Measurements from ENCODE around the gene FAM184A. TPM values are rescaled to one million over a fixed set of nuclear protein-coding genes. Genes with fewer than 3 reads are reported as not detected.

FAM184A gene
- total and polyA plus RNA-seq, 2 of the 13 experiments (the other 11 are each of a cell fraction or from before 2014, with no cell fraction given) = 7.0 to 18.0 TPM

- no peak for FAIRE-seq
- H3K4me3 ChIP-seq (replicated peaks in 1 of 3; ENCODE audit: insufficient read depth in 1 of 3, low read depth in 2 of 3, low read length in 3 of 3) = no peak overlapping the region
- H3K4me2 ChIP-seq (ENCODE audit: low read depth, low read length) = no peak overlapping the region
- H3K9ac ChIP-seq (ENCODE audit: insufficient read depth, low read depth, low read length) = no peak overlapping the region
- no peaks in the 10 kb centered on the region for H3K9me3 ChIP-seq (ENCODE audit: low read length)
- DNase-seq (ENCODE audit: low spot score) = no peak
- in situ Hi-C loops (cut with HindIII; ENCODE audit: extremely low pct_ligation_motif_present, low pct_unique_long_range_greater_than_20kb) = no loop called here
- no peak for TF ChIP-seq MTA1 (CRISPR knock-in tag; IDR thresholded peaks at IDR 0.05; ENCODE audit: borderline replicate concordance)
- no peak for TF ChIP-seq ZNF382 (CRISPR knock-in tag; IDR thresholded peaks at IDR 0.05; ENCODE audit: borderline replicate concordance)
- TF ChIP-seq SP4 (CRISPR knock-in tag; IDR thresholded peaks at IDR 0.05) = no peak
- no peak for TF ChIP-seq SPEN (CRISPR knock-in tag; IDR thresholded peaks at IDR 0.05; ENCODE audit: low read depth)
- no peak for TF ChIP-seq ERF (CRISPR knock-in tag; IDR thresholded peaks at IDR 0.05)
- no peaks in the 10 kb centered on the region for H3K36me3 ChIP-seq (replicated peaks in 1 of 2; ENCODE audit: control insufficient read depth in 1 of 2, insufficient read depth in 2 of 2, low read length in 2 of 2)
- no TSS peak for BruUV-seq (replicated peaks)
- no peak for ATAC-seq
- intact Hi-C loops (cut with micrococcal nuclease; ENCODE audit: unreplicated experiment) = no loop called here
- no peaks in the 10 kb centered on the region for H4K20me1 ChIP-seq (ENCODE audit: insufficient read depth, low read length)
- H3K27me3 ChIP-seq (ENCODE audit: control insufficient read depth in 1 of 2, insufficient read depth in 2 of 2, low read length in 2 of 2) = no peaks in the 10 kb centered on the region
- 91% methylated on average over 4 of the region's 4 CpGs for WGBS (ENCODE audit: low lambda C conversion rate)
- CTCF ChIA-PET (ENCODE audit: low intra/inter-chr PET ratio, low total read pairs) = no interaction called here
- H2AFZ ChIP-seq (ENCODE audit: low read length) = no peak overlapping the region
- no peaks in the 10 kb centered on the region for H3K79me2 ChIP-seq (ENCODE audit: insufficient read depth, low read length)
- H3K4me1 ChIP-seq (ENCODE audit: insufficient read depth, low read length) = no peaks in the 10 kb centered on the region
- H3K27ac ChIP-seq (ENCODE audit: extremely low read length, insufficient read depth, low read length) = no peak overlapping the region
- POLR2A ChIA-PET = no interaction called here
Measured at GRCh38 chr6:118959903-118960302, 118.6 kb downstream of the FAM184A start.

- H3K4me3 ChIP-seq (replicated peaks in 1 of 3; ENCODE audit: insufficient read depth in 1 of 3, low read depth in 2 of 3, low read length in 3 of 3) = no peak overlapping the region
- H2AFZ ChIP-seq (ENCODE audit: low read length) = no peak overlapping the region
- DNase-seq (ENCODE audit: low spot score) = no peak
- H3K9me3 ChIP-seq (ENCODE audit: low read length) = no peaks in the 10 kb centered on the region
- BruUV-seq (replicated peaks) = no TSS peak
- CTCF ChIA-PET (ENCODE audit: low intra/inter-chr PET ratio, low total read pairs) = no interaction called here
- no peaks in the 10 kb centered on the region for H4K20me1 ChIP-seq (ENCODE audit: insufficient read depth, low read length)
- H3K27me3 ChIP-seq (ENCODE audit: control insufficient read depth in 1 of 2, insufficient read depth in 2 of 2, low read length in 2 of 2) = no peaks in the 10 kb centered on the region
- H3K4me1 ChIP-seq (ENCODE audit: insufficient read depth, low read length) = no peaks in the 10 kb centered on the region
- no peak overlapping the region for H3K9ac ChIP-seq (ENCODE audit: insufficient read depth, low read depth, low read length)
- no peak for ATAC-seq
- no peak for TF ChIP-seq MTF1 (CRISPR knock-in tag; IDR thresholded peaks at IDR 0.05)
- TF ChIP-seq ZKSCAN5 (CRISPR knock-in tag; IDR thresholded peaks at IDR 0.05) = no peak
- TF ChIP-seq ZNF790 (CRISPR knock-in tag; IDR thresholded peaks at IDR 0.05; ENCODE audit: borderline replicate concordance) = no peak
- no peak for TF ChIP-seq PCBP2 (optimal IDR thresholded peaks at IDR 0.05; ENCODE audit: low read depth, low read length, poor library complexity, severe bottlenecking)
- TF ChIP-seq MAZ (IDR thresholded peaks at IDR 0.05; ENCODE audit: borderline replicate concordance, low read depth, low read length) = no peak
- no peak for TF ChIP-seq MAZ (CRISPR knock-in tag; IDR thresholded peaks at IDR 0.05; ENCODE audit: low read depth)
- TF ChIP-seq ZNF101 (CRISPR knock-in tag; IDR thresholded peaks at IDR 0.05; ENCODE audit: borderline replicate concordance, low read depth) = no peak
- no peak for TF ChIP-seq ZNF780A (CRISPR knock-in tag; IDR thresholded peaks at IDR 0.05)
- TF ChIP-seq MYC (CRISPR knock-in tag; IDR thresholded peaks at IDR 0.05; ENCODE audit: borderline replicate concordance) = no peak
- TF ChIP-seq ARID3A (IDR thresholded peaks at IDR 0.05; ENCODE audit: low read depth, low read length) = no peak
- TF ChIP-seq KMT2A (CRISPR knock-in tag; IDR thresholded peaks at IDR 0.05) = no peak
- in situ Hi-C loops (cut with HindIII; ENCODE audit: extremely low pct_ligation_motif_present, low pct_unique_long_range_greater_than_20kb) = no loop called here
- no peak overlapping the region for H3K4me2 ChIP-seq (ENCODE audit: low read depth, low read length)
- POLR2A ChIA-PET = no interaction called here
- H3K36me3 ChIP-seq (replicated peaks in 1 of 2; ENCODE audit: control insufficient read depth in 1 of 2, insufficient read depth in 2 of 2, low read length in 2 of 2) = no peaks in the 10 kb centered on the region
- no peak overlapping the region for H3K27ac ChIP-seq (ENCODE audit: extremely low read length, insufficient read depth, low read length)
- intact Hi-C loops (cut with micrococcal nuclease; ENCODE audit: unreplicated experiment) = no loop called here
- 89% methylated on average over 2 of the region's 2 CpGs for WGBS (ENCODE audit: low lambda C conversion rate)
- no peak for FAIRE-seq
- H3K79me2 ChIP-seq (ENCODE audit: insufficient read depth, low read length) = no peaks in the 10 kb centered on the region
Measured at GRCh38 chr6:118953391-118953790, 125.1 kb downstream of the FAM184A start.
